Measurements from ENCODE around the gene GPC6. TPM values are rescaled to one million over a fixed set of nuclear protein-coding genes. Genes with fewer than 3 reads are reported as not detected.
"Not testable (repeated sequence)": the region's sequence is repeated elsewhere in the genome, so short reads cannot be mapped to it uniquely, and the experiment has no call there.

The GPC6 gene
- total RNA-seq, 2 donors from 2014 or later = 35.9 to 61.9 TPM

DNA sequence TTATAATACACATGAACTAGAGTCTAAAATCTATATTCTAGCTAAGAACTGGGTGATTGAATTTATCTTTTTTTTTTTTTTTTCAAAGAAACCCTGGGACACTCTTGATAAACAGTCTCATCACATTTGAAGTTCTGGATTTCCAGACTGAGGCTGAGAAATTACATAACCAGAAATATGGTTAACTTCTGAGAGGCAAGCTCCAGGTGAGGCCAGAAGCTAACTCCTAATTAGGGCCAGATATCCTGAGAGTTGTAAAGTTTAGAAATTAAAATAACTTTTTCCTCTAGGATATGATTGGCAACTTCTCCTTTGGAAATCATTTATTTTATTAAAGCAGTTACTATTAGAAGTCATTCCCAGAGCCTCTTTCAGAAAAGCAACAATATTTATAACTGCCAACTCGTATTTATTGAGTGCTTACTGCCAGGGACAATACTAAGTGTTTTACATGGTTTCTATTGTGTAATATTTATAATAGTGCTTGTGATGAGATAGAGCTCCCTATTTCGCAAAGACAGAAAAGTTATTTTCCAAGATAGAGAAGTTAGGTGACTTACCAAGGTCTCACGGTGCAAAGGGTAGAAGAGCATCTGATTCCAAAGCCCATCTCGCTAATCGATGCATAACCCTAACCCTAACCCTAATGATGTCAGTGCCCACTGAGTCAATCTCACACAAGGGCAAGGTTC is 1065.2 kb downstream of the GPC6 start:
- intact Hi-C loops (cut with DNase I) = no loop called here
- no peak for DNase-seq (ENCODE audit: low spot score)

DNA sequence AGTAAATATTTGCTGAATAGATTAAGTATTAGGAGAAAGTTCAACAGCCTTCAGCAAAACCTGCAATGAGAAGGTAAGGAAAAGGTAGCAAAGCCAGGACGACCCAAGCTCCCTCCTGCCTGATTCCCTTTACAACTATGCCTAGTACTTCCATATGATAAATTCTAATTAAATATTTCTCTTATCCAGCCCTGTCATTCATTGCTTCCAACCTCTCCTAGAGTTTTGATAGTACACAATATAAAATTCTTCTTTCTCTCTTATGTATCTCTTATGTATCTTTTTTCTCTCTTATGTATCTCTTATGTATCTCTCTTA is 1065.7 kb downstream of the GPC6 start:
- DNase-seq (ENCODE audit: low spot score) = no peak
- intact Hi-C loops (cut with DNase I) = no loop called here

DNA sequence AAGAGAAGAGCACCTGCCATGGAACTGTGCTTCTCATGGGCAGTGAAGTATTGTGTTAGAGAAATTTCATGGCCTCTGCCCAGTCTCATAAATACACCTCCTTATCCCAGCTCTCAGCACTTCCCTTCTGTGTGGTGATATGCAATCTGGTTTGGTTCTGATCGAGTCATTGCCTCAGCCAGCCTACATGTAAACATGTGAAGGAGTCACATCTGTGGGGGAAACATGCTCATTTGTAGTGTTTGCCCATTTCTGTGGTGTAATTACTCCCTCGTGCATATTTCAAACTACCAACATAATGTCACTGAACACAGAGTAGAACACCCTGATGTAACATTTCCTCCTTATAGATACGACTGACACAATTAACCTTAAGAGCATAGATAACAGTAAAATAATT is 1069.9 kb downstream of the GPC6 start:
- intact Hi-C loops (cut with DNase I) = no loop called here
- DNase-seq (ENCODE audit: low spot score) = no peak

DNA sequence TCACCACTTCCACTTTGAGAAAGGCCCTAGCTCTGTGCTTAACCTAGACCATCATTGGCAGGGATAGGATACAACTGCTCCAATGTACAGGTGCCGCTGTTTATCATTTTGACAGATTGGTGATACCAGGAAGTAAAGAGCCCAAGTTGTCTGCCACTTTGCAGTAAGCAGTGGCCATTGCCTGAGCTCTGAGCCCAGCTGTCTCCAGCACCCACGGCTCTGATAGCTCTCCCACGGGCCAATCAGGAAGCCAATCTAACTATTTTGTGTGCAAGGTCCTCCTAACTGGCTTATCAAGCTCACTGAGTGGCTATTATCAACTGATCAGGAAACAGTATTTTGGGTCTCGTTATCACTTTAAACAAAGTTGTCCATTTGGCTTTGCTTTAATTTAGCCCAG is 1071.7 kb downstream of the GPC6 start:
- intact Hi-C loops (cut with DNase I) = no loop called here
- no peak for DNase-seq (ENCODE audit: low spot score)

DNA sequence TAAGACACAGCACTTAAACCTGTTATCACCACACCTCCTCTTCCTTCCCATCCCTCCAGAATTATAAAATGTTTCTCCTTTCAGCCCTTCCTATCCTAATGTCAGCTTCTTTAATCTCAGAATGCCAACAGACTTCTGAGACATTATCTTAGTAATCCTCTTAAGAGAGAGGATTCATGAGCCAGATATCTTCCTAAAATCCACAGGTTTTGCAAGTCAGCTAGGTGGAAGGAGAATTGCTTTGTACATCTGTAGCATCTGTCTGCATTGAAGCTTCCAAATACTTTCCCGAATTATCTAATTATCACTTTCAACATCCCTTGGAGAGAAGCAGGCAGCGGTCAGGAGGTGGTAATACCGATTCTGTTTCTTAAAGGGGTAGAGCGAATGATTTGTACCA is 1073.8 kb downstream of the GPC6 start:
- intact Hi-C loops (cut with DNase I) = no loop called here
- DNase-seq (ENCODE audit: low spot score) = no peak

DNA sequence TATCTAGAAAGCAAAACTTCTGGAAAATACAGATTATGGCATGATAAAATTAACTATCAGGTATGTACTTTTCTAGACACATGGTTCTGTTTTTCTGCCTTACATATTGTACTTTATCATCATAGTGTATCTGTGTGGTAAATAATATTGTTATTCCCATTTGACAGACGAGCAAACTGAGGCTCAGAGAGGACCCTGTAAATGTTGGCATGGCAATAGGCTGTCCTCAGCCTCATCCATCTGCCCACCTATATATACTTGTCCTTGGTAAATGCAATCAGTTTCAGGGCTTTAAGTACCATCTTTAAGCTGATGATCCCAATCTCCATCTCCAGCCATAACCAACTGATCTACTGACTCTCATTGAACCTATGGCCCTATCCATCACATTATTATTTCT is 1074.9 kb downstream of the GPC6 start:
- intact Hi-C loops (cut with DNase I) = no loop called here
- DNase-seq (ENCODE audit: low spot score) = no peak

DNA sequence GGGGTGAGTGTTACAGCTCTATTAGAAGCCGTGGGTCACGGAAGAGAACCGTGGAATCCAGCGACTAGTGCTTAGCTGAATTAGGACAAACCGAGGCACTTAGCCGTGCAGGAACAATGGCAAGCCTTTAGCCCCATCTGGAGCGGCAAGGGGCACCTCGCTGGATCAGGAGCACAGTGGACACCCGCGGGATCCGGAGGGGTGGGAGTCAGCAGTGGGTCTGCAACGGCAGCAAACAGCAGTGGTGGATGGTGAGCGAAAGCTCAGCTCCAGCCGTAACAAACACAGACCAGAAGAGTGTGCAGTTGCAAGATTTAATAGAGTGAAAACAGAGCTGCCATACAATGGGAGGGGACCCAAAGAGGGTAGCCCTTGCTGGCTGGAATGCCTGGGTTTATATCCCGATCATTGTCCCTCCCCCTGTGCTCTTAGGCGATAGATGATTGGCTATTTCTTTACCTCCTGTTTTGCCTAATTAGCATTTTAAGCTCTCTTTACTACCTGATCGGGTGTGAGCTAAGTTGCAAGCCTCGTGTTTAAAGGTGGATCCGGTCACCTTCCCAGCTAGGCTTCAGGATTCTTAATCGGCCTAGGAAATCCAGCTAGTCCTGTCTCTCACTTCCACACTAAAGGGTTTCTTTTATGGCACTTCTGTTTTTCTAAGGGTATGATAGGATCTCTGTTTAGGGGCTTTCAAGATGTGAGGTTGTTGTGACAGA is 1076.4 kb downstream of the GPC6 start:
- intact Hi-C loops (cut with DNase I); DNase-seq (ENCODE audit: low spot score): not testable (repeated sequence)

DNA sequence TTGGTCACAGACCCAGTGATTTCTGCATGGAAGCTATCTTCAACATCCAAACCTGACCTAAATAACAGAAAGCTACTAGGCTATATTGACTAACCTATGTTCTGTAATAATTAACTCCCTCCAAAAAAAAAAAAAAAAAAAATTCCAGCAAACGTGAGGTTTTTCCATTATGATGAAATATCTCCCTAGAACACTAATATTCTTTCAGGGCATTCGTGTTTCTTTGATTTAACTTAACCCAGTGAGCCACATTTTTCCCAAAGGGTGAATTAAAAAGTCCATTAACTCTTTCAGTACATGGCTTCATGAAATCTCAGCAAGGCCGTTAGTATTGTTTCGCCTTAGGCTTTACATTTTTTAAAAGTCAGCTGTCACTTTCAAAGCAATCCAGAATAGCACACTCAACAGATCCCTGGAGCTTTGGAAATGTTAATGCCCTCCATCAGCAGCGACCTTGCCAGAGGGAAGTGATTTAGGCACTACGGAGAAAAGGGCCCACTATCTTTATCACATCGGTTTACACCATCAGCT is 1077.1 kb downstream of the GPC6 start:
- DNase-seq (ENCODE audit: low spot score) = no peak
- intact Hi-C loops (cut with DNase I) = no loop called here

DNA sequence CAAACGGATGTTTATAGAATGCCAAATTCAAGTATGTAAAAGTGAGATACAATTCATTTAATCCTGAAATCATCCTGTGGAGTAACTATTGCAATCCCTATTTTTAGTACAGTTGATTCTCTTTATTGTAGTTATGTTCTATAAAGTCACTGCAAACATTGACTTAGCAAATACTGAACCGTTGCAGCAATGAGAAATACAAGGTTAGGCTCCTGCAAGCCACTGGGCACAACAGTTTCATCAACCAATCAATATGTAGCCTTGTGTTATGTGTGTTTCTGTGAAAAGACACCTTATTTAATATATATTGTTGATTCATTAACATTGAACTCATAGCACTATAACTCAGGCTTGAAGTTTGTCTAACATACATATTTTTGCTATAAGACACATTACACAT is 1078.4 kb downstream of the GPC6 start:
- intact Hi-C loops (cut with DNase I) = no loop called here
- no peak for DNase-seq (ENCODE audit: low spot score)

DNA sequence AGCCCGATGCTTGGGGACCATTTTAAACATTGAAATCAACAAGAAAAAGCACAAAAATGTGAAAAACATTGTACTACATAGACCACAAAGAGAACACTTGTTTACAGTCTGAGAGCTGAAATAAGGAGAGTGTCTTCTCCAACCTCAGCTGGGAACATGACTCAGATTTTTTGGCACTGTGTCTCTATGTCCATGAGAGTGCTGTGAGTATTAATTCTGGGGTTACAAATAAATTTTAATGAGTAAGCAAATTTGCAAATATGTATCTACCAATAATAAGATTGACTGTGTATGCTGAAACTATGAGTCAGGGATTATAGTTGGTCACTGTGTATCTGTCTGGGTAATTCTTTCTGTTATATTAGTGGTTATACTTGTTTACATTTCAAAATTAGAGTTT is 1078.9 kb downstream of the GPC6 start:
- DNase-seq (ENCODE audit: low spot score) = no peak
- intact Hi-C loops (cut with DNase I) = no loop called here

DNA sequence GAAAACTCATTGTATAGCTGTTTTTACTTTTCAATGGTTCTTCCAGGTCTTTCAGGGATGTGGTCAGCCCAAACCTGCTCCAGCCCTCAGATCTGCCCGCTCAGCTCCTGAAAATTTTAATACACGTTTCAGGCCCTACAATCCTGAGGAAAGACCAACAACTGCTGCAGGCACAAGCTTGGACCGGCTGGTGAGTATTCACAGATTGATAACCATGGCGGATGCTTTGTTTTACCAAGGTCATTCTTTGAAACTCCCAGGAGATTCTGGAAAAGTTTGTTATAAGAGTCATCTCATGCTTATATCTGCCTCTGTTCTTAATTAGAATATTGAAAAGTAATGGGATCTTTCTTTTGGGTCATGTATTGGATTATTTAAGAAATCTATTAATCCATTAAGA is 1079.3 kb downstream of the GPC6 start:
- intact Hi-C loops (cut with DNase I) = no loop called here
- no peak for DNase-seq (ENCODE audit: low spot score)

DNA sequence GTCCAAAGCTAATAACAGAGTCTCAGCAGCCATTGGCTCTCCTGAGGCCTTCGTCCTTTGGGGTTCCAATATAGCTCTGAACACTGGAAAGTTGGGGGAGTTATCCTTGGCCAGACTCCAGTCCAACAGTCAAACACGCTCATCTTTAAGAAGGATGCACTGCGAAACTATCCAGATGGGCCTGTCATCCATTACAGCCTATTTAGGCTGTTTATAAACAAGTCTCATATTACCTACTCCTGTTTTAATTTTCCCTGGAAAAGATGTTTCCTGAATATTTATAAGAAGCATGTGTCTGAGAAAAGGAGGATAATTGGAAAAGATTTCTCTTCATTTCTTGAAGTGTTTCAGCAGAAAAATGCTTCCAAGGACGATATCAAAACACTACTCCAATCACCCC is 1082.2 kb downstream of the GPC6 start:
- intact Hi-C loops (cut with DNase I) = no loop called here

DNA sequence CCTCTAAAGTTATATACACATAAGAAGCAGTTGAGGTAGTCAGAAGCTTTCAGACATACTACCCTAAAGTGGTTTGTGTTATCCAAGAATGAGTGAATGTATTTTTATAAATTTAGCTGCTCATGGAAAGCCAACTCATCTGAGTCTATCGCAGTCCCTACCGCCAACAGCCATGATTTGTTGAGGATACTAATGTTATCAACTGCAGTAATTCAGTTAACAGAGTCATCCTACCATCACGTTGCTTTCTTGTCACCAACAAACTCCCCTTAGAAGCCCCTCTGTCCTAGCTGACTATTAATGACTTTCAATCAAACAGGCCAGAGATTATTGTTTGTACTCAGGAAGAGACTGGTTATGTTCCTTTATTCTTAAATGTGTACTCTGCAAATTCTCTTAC is 1083.0 kb downstream of the GPC6 start:
- DNase-seq (ENCODE audit: low spot score) = no peak
- intact Hi-C loops (cut with DNase I) = no loop called here

More for the DNA sequence above, 1082.2 kb downstream of the GPC6 start:
- no peak for DNase-seq (ENCODE audit: low spot score)

DNA sequence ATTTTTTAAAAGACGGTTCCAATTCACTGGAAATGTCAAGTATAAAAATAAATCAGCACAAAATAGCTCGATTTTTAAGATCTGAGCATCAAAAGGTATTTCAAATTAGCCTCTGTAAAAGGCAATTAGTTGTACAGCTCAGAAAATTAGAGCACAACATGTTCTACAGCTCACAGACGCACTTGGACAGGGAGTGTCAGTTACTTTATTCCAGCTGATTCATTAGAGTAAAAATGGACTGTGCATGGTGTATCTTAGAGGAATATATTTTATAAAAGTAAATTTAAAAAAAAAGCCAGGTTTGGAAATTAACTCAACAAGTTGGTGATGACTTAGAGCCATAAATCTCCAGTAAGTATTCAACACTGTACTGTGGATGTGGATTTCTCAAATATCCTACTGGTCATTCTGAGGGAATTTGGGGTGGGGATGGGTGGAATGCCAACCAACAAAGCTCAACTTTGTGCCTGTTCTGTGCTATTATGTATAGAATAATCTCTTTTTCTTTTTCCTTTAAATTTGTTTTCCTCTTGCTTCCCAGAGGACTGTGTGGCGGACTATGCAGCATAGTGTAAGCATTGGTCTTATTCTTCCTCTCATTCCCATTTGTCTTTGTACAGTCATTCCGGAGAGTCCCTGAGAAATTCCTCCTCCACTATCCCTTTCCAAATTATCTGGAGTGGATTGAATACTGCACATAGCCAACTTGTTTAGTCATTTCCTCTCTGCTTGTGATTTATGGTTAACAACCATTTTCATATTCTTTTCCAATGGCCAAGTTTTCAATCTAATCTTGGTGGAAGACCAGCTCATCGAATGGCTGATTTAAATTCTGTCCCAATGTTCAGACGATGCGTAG is 1083.6 kb downstream of the GPC6 start:
- intact Hi-C loops (cut with DNase I) = no loop called here
- DNase-seq (ENCODE audit: low spot score) = no peak

DNA sequence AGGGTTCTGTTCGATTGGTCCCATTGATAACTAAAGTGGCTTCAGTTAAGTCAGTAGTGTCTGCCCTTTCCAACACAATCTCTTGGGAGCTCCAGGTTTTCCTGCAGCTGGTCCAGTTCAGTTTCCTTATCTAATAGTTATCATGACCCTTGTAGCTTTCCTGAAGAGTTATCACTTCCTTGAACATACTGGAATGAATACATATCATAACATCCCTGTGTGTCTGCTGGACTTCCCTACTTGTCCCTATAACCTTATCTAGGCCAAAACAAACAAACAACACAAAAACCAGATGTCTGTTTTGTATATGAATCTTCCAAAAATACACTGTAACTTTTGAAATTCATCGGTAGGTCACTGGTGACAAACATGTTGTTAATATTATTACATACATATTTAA is 1085.3 kb downstream of the GPC6 start:
- DNase-seq (ENCODE audit: low spot score) = no peak
- intact Hi-C loops (cut with DNase I) = no loop called here

DNA sequence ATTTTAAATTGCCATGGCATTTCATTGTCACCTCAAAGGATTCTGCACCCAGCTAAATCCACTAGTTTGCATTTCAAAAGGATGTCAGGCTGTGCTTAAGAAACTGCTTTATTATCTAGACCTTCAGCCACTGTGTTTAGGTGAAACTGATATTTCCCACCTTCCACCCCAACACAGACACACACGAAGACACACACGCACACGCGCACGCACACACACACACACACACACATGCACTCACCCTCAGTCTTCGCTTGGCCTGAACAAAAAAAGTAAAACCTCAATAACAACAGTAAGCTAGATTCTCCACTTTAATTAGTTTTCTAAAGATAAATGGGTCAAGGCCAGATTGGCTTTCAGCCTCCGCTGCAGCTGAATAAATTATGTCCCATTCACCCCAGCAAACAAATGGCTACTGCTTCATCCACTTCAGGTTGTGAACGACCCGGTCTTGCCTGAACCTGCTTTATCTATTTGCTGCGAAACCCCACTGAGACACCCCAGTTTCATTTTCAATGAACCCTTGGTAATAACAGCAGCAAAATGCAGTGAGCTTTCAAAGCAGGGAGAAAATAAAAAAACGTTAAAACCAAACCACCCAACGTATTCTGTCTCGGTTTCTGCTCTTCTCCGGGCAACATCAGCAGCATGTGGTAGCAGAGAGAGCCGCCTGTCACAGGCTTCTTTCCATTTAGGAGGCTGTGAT is 1086.1 kb downstream of the GPC6 start:
- intact Hi-C loops (cut with DNase I) = no loop called here
- no peak for DNase-seq (ENCODE audit: low spot score)

DNA sequence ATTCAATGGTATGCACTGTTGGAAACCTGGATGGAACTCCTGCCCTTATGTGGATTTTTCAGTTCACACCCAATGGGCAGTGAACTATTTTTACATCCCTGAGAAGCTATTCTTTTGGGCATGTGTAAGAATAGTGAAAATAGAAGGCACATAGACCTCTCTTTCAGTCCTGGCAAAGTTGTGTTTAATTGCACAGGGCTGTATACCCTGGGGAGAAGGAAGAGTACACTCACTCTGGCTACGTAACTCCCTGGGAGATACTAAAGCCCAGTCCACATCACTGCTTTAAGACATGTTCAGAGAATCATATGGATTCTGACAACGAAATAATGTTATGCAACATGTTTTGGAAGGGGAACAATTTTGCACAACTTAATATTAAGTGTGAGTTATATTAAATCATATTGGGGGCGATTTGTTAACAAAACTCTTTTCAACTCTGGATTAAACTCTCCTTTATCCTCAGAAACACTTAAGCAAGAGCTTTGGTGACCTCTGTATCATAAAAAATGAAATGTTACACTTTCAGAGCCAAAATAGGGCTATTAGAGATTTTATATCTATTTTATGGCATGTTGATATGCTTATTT is 1086.8 kb downstream of the GPC6 start:
- no peak for DNase-seq (ENCODE audit: low spot score)
- intact Hi-C loops (cut with DNase I) = no loop called here

DNA sequence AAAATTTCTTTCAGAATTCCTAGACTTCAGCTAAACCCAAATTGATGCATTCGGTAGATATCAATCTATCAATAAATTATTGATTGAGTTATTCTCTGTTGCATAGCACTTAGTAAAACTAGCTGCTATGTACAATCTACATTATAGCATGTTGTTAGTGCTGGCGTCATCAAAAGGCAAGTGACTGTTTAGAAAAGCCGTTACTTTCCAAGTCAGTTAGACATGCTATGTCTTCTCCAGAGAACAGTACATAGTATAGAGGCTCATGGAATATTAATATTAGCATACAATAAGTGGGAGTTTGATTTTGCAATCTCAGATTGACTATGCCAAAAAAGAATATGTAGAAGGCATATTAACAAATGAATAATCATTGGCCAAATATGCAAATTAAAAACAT is 1087.3 kb downstream of the GPC6 start:
- intact Hi-C loops (cut with DNase I) = no loop called here
- DNase-seq (ENCODE audit: low spot score) = no peak

DNA sequence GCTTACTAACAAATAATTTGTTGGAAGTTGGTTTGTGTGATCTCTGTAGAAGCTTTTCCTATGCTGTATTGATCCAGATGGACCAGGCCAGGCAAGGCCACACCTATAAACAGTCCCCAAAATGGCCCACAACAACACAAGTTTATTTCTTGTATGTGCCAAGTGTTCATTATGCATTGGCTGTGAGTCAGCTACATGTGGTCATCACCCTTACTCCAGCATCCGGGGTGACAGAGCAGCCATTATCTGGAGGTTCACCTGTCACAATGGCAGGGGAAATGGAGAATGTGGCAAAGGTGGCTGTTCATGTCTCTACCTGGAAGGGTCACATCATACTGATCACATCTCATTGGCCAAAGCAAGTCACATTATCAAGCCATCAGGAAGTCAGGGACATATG is 1088.6 kb downstream of the GPC6 start:
- no peak for DNase-seq (ENCODE audit: low spot score)
- intact Hi-C loops (cut with DNase I) = no loop called here
